HG02678 (cell line): ENCODE results near the gene PRDM16.

Experiments
- ATAC-seq: cut with Tn5 transposase; IDR thresholded peaks from one replicate; pipeline ENCODE4 v1.9.1; 2021; ENCODE audit warnings: mild to moderate bottlenecking, moderate library complexity; ENCODE audit not compliant: unreplicated experiment

Gene PRDM16

DNA sequence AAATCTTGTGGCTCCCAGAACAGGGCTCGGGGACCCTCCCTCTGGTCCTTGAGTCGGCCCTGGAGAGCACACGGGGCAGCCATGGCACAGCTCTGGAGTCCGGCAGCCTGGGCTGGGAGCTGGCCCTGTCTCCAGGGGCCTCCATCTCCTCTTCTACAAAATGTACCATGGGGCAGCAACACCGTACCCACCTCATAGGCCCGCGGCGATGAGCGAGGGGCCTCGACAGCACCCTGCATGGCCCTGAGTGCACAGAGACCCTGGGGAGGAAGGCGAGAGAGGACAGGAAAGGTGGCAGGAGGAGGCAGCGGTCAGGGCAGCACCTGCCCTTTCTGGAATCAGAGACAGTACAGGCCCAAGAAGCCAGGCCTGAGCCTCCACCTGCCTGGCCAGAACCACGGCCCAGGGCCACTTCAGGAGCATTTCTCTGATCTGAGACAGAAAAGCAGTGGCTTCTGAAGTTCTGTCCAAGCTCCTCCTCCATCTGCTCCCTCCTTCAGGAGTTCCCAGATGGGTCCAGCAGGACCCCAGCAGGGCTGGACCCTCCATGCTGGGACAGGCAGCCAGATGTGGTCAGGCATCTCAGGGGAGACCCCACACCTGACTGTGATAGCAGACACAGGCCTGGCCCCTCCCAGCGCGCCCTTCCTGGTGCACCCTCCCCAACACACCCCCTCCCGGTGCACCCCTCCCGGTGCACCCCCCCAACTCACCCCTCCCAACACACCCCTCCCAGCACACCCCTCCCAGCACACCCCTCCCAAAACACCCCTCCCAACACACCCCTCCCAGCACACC, 309.6 kb downstream of the PRDM16 start:
- ATAC-seq: no peak

GRCh38 chr1:3379934-3380333, 310.9 kb downstream of the PRDM16 start:
- no peak for ATAC-seq

- ATAC-seq: no peak
Measured at GRCh38 chr1:3380469-3380868, 311.5 kb downstream of the PRDM16 start.

DNA sequence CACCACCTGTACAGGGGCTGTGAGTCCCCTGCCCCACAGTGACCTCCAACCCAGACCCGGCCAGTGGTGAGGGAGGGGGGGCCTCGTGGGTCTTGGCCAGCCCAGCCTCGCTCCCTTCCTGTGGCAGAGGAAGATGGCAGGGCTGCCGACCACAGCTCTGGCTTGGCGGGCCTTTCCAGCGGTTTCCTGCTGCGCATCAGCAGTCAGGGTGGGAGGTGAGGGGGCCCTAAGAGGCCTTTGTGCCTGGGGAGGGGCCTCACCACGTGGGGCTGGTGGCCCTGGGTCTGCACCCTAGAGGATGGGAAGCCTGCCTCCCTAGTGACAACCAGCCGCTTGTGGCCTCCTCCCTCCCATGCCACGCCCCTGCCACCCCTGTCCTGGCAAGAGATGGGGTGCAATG, 312.9 kb downstream of the PRDM16 start:
- ATAC-seq: no peak

DNA sequence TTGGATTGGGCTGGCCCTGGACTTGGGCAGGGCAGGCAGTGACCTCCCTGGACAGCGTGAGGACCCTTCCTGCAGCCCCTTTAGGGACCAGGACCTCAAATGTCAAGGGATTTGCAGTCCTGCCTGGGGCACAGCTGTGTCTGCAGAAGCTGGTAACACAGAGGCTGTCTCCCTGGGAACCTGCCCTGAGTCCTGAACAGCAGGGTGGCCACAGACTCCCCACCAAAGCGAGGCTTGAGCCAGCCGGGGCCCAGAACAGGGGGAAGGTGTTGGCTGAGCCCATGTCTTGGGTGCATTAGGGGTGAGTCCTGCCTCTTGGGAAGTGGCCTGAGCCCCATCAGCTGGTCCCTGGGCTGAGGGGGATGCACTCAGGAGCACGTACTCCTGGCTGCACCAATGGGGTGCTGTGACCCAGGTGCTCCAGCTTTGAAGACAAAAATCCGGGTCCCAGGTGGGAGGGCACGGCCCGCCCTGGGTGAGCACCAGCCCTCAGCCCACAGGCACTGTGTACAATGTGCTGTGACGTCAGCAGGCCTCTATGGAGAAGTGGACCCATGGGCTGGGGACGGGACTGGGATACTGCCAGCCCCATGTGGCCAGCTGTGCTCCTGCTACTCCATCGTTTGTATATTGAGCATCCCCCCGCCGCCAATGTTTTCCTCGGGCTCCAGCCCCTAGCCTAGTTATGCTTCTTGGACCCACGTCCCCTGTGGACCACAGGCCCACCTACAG, 313.5 kb downstream of the PRDM16 start:
- no peak for ATAC-seq

- no peak for ATAC-seq
Measured at GRCh38 chr1:3383679-3384078, 314.7 kb downstream of the PRDM16 start.

- no peak for ATAC-seq
Measured at GRCh38 chr1:3384407-3384806, 315.4 kb downstream of the PRDM16 start.

- no peak for ATAC-seq
Measured at GRCh38 chr1:3386205-3387002, 317.4 kb downstream of the PRDM16 start.

- no peak for ATAC-seq
Measured at GRCh38 chr1:3387401-3387800, 318.4 kb downstream of the PRDM16 start.

DNA sequence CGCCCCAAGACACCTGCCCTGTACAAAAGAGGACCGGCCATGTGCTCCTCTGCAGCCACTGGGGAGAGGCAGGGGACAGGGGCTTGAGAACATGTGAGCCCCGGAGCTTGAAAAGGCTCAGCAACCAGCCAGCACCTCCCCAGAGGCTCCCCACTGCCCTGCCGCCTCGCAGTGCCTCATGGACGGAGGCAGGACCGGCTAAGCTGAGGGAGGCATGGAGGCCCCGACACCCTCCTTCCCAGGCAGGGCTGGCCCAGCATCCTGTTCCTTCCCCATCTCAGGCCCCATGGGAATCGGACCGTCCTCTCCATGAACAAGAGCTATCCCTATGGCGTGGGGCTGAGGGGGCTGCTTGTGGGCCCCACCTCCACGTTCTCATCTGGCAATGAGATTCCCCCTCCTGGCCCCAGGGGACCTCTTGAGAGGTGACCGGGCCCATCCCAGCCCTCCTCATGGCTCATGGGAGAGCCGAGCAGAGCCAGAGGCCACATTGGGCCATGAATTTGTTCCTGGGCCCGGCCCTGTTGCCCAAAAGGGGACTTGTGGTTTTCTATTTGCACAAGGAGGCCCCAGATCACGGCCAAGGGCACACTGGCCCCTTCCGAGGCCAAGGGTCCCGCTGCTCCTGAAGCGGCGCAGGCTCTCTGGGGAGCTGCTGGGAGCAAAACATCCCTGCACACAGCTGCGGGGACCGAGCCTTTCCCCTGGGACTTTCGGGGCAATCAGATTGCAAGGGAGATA, 320.3 kb downstream of the PRDM16 start:
- ATAC-seq: no peak

DNA sequence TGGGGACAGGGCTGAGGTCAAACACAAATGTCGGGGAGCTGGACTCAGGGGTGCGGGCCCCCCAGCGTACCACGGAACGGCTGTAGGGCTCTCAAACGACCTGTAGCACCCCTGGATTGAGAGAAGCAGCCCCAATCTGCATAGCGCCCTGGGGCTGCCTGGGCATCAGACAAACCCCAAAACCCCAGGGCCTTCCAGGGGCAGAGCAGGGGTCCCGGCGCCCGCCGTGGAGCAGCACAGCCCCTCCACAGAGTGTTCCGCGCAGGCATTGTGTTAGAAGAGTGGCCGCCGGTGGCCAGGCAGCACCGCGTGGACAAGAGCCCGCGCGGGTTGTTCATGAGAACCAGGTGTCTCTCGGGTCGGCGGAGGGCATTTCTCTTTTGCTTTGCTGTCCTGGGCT, 321.3 kb downstream of the PRDM16 start:
- ATAC-seq: no peak

- ATAC-seq: no peak
Measured at GRCh38 chr1:3391711-3392110, 322.7 kb downstream of the PRDM16 start.

DNA sequence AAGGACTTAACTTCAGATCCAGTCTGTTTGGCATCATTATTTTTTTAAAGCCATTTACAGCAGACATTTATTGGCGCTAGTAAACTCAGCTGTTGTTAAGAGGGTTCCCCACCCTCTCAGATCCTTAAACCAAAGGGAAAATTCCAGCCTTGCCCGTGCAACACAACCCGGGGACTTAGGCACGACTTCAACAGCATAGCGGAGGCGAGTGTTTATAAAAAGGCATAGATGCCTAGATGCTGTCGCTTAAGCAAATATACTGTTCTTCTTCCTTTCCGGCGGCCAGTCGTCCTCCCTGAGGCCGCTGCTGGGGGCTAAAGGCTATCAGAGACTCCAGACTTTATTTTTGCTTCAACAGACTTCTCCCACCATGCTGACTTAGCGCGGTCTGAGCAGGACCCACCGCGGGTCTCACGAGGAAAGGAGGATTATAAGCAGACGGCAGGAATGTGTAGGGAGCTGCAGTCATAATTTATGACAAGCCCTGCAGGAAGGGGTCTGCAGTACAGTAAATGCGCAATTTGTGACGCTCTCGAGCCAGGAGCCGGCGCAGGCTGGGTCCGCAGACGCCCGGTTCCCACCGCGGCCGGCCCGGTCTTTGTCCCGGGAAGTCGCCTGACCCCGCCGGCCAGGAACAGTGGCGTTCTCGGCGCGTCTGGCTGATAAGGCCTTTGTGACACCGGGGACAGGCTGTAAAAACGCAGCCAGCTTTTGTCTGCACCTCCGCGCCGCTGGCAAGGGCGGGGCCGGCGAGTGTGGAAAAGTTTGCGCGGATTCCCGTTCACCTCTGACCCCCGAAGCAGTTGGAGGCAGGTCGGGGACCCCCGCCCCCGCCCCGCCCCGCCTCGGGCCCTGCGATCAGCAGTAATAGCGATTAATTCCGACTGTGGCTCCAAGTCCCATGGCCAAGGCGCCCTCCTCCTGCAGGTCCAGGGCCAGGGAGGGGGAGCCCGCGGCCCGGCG, 324.3 kb downstream of the PRDM16 start:
- ATAC-seq: no peak

DNA sequence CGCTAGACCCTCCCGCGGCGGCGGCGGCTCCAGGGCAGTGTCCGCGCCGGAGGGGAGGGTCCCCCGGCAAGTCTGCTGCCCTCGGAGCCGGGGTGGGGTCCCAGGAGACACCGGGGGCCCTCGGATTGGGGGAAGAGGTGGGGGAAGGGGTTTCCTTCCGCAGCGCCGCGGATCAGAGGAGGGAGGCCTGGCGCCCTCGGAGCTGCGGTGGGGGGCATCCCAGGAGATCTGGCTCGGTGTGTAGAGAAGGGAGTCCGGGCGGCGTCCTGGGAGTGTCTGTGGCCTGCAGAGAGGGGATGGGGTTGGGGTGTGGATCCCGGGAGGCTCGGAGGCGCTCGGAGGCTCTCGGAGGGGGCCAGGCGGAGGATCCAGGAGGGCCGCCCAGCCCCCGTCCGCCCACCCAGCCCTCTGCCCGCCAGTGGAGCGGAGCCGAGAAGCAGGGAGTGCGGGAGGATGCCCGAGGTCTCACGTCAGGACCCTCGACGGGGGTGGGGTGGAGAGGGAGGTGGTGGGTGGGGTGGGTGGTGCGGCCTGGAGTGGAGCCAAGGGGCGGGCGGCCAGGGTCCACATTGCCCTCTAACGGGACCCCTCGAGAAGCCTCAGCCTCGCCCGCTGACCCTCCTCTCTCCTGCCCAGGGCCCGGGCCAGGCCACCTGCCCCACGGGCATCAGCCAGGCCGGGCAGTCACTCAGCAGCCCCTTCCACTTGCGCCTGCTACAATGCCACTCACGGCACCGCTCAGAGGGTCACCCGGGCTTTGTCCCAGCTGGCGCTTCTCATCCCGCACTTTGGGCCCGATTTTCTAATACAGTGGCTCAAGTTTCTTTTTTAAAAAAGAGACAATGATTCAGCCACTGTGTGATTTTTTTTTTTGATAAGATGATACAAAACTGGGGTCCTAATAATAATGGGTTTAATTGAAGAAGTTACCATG, 325.3 kb downstream of the PRDM16 start:
- ATAC-seq: no peak

- no peak for ATAC-seq
Measured at GRCh38 chr1:3396411-3396810, 327.4 kb downstream of the PRDM16 start.

- no peak for ATAC-seq
Measured at GRCh38 chr1:3397311-3397710, 328.3 kb downstream of the PRDM16 start.

DNA sequence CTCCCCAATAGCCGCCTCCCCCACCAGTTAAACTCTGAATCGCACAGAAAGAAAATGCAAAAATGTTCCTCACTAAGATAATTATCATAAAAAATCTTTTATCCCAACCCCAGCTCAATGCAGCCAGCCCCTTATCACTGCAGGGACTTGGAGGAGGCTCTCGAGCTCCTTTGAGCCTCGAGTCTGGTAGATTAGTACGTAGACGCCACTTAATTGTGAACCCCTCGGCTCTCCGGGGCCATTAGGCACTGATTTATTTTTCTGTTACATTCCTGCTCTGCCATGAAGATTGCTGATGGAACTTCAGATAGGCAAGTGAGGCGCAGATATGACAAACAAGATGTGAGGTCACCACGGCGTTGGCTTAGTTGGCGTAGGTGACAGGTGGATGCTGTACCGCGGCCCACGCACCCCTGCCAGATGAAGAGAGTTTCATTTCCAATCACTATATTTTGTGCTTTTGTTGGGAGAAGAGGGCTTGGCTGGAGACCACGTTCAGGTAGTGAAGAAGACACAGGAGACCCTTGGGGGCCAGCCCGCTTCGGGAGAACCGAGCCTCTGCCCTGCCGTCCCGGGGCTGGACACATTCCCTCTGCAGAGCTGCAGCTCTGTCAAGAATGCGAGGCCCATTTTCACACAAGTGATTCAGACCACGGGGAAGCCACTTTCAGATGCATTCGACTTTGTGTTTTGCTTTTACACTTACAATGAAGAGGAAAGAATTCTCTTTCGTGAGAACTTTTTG, 329.6 kb downstream of the PRDM16 start:
- no peak for ATAC-seq

- ATAC-seq: no peak
Measured at GRCh38 chr1:3399732-3400131, 330.7 kb downstream of the PRDM16 start.
